ENCODE results near the gene KRABD2.

DNA sequence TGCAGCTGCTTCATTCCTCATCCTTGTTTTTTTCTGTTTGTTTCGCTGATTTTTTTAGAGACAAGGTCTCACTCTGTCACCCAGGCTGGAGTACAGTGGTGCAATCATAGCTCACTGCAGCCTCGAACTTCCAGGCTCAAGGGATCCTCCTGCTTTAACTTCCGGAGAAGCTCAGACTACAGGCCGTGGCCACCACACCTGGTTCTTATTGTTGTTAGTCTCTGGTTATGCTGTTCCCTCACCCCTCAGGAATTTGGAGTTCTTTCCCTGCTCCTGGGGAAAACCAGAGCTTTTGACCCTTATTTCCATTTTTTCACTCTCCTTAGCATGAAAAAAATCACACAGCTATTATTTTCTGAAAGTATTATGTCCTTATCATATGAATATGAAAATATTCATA is 35.0 kb downstream of the KRABD2 start:
- no peak for TF ChIP-seq CTCF (IDR thresholded peaks at IDR 0.05)
- no peak for TF ChIP-seq POLR2A (IDR thresholded peaks at IDR 0.05)
- no peak for TF ChIP-seq POLR2AphosphoS5 (IDR thresholded peaks at IDR 0.05)
- TF ChIP-seq EP300 (IDR thresholded peaks at IDR 0.05), result no peak
